HepG2 (cell line): ENCODE measurements around the gene ZIK1. TPM values are rescaled to one million over a fixed set of nuclear protein-coding genes. Genes with fewer than 3 reads are reported as not detected.
A peak's percentile ranks its signal among the peaks of the same experiment; 100 is the strongest.

ENCODE experiments used
- ATM ChIP-seq: fragments of 450-650 bp; IDR thresholded peaks from 2 replicates; pipeline ENCODE4 v1.7.1; 2017; ENCODE audit warnings: mild to moderate bottlenecking, borderline replicate concordance
- CREB3 ChIP-seq: sonication (generic); formaldehyde crosslinking; IDR thresholded peaks from 2 replicates; pipeline ENCODE4 v1.5.0; 2020; ENCODE audit warnings: missing genetic modification reagents
- JUNB ChIP-seq: sonication (generic); formaldehyde crosslinking; IDR thresholded peaks from 2 replicates; pipeline ENCODE4 v1.8.0; 2022; ENCODE audit warnings: missing genetic modification reagents, mild to moderate bottlenecking, borderline replicate concordance
- KDM1A ChIP-seq: IDR thresholded peaks from 2 replicates; pipeline ENCODE4 v1.6.1; 2016; ENCODE audit warnings: missing compliant biosample characterization
- MNT ChIP-seq: fragments of 450-650 bp; IDR thresholded peaks from 2 replicates; pipeline ENCODE4 v1.6.1; 2016
- PITX1 ChIP-seq: sonication (generic); formaldehyde crosslinking; IDR thresholded peaks from 2 replicates; pipeline ENCODE4 v1.5.1; 2020; ENCODE audit warnings: mild to moderate bottlenecking, missing genetic modification reagents
- RAD21 ChIP-seq: fragments of 450-650 bp; formaldehyde crosslinking; IDR thresholded peaks from 2 replicates; pipeline ENCODE4 v1.5.0; 2020; ENCODE audit warnings: mild to moderate bottlenecking
- RARG ChIP-seq: sonication (generic); formaldehyde crosslinking; IDR thresholded peaks from 2 replicates; pipeline ENCODE4 v1.4.0; 2020; ENCODE audit warnings: low read depth, mild to moderate bottlenecking, missing genetic modification reagents
- TBX3 ChIP-seq: fragments of 450-650 bp; IDR thresholded peaks from 2 replicates; pipeline ENCODE4 v1.6.1; 2017; ENCODE audit warnings: antibody characterized with exemption, mild to moderate bottlenecking, inconsistent platforms, borderline replicate concordance
- ZBTB14 ChIP-seq: sonication (generic); formaldehyde crosslinking; IDR thresholded peaks from 2 replicates; pipeline ENCODE4 v1.4.0; 2020; ENCODE audit warnings: missing genetic modification reagents
- ZMAT3 ChIP-seq: sonication (generic); formaldehyde crosslinking; conservative IDR thresholded peaks from 2 replicates; pipeline ENCODE4 v1.7.0; 2021; ENCODE audit warnings: missing genetic modification reagents
- ZNF460 ChIP-seq: sonication (generic); formaldehyde crosslinking; IDR thresholded peaks from 2 replicates; pipeline ENCODE4 v1.5.1; 2020; ENCODE audit warnings: missing genetic modification reagents, mild to moderate bottlenecking, borderline replicate concordance
- ZNF607 ChIP-seq: sonication (generic); formaldehyde crosslinking; IDR thresholded peaks from 2 replicates; pipeline ENCODE4 v1.5.1; 2020; ENCODE audit warnings: missing genetic modification reagents, mild to moderate bottlenecking, borderline replicate concordance
- ZNF629 ChIP-seq: sonication (generic); formaldehyde crosslinking; conservative IDR thresholded peaks from 2 replicates; pipeline ENCODE4 v1.5.0; 2020; ENCODE audit warnings: missing genetic modification reagents
- ZNF784 ChIP-seq: sonication (generic); formaldehyde crosslinking; IDR thresholded peaks from 2 replicates; pipeline ENCODE4 v1.5.1; 2020; ENCODE audit warnings: missing genetic modification reagents, mild to moderate bottlenecking, borderline replicate concordance
- polyA plus RNA-seq, 8 experiments: library from polyadenylated mRNA; depleted of rRNA in 3 of 8; stranded (reverse) in 7 of 8; unstranded in 1 of 8; fragments of >200 nt; fragmentation: Illumina TruSeq in 4 of 8; extraction: Trizol in 4 of 8; gene quantifications; 2 replicates each; pipeline versions ENCODE4 v1.2.1 to v1.2.3, GENCODE V29; 2011 to 2016; ENCODE audit warnings: low read depth in 4 of 8, missing spikeins in 1 of 8, mixed read lengths in 1 of 8; ENCODE audit not compliant: insufficient read depth in 1 of 8
- total RNA-seq, 5 experiments: library from RNA; depleted of rRNA; stranded (reverse); fragments of >200 nt; fragmentation: Illumina TruSeq; extraction: Trizol; gene quantifications; 2 replicates each; pipeline ENCODE4 v1.2.3, GENCODE V29; 2016; ENCODE audit warnings: low read depth in 1 of 5
- TF ChIP-seq, protein P1 (sequence below): sonication (generic); formaldehyde crosslinking; IDR thresholded peaks from 2 replicates; pipeline ENCODE4 v1.4.0; 2020; ENCODE audit warnings: missing genetic modification reagents, borderline replicate concordance
- TF ChIP-seq, protein P2 (sequence below): sonication (generic); formaldehyde crosslinking; IDR thresholded peaks from 2 replicates; pipeline ENCODE4 v1.5.0; 2020; ENCODE audit warnings: missing genetic modification reagents

Gene ZIK1
- total and polyA plus RNA-seq, 2 of the 13 experiments (the other 11 are each of a cell fraction or from before 2014, with no cell fraction given) = 2.1 to 7.2 TPM

GRCh38 chr19:57632987-57633831 lies 49.3 kb downstream of the ZIK1 start, which contains the start of gene ZNF211 (continued):
- TF ChIP-seq RARG (CRISPR knock-in tag) (no peak), ZBTB14 (no peak), ZNF460 (no peak; the same call in 1 of the 2 replicates), MNT (no peak), ZMAT3 (CRISPR knock-in tag) (0 out of 2 replicates have a peak, but pooled peaks have one; percentile 49), ATM (no peak), TBX3 (no peak), ZNF784 (CRISPR knock-in tag) (0 out of 2 replicates have a peak, but pooled peaks have one; percentile 31), CREB3 (no peak), ZNF629 (no peak), PITX1 (CRISPR knock-in tag) (peak; percentile 71; the same call in 1 of the 2 replicates), ZNF607 (CRISPR knock-in tag) (0 out of 2 replicates have a peak, but pooled peaks have one; percentile 20), KDM1A (CRISPR knock-in tag) (no peak), JUNB (CRISPR knock-in tag) (no peak), RAD21 (CRISPR knock-in tag) (no peak)
- TF ChIP-seq, protein P1, sequence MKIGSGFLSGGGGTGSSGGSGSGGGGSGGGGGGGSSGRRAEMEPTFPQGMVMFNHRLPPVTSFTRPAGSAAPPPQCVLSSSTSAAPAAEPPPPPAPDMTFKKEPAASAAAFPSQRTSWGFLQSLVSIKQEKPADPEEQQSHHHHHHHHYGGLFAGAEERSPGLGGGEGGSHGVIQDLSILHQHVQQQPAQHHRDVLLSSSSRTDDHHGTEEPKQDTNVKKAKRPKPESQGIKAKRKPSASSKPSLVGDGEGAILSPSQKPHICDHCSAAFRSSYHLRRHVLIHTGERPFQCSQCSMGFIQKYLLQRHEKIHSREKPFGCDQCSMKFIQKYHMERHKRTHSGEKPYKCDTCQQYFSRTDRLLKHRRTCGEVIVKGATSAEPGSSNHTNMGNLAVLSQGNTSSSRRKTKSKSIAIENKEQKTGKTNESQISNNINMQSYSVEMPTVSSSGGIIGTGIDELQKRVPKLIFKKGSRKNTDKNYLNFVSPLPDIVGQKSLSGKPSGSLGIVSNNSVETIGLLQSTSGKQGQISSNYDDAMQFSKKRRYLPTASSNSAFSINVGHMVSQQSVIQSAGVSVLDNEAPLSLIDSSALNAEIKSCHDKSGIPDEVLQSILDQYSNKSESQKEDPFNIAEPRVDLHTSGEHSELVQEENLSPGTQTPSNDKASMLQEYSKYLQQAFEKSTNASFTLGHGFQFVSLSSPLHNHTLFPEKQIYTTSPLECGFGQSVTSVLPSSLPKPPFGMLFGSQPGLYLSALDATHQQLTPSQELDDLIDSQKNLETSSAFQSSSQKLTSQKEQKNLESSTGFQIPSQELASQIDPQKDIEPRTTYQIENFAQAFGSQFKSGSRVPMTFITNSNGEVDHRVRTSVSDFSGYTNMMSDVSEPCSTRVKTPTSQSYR (CRISPR knock-in tag) = no peak
- TF ChIP-seq, protein P2, sequence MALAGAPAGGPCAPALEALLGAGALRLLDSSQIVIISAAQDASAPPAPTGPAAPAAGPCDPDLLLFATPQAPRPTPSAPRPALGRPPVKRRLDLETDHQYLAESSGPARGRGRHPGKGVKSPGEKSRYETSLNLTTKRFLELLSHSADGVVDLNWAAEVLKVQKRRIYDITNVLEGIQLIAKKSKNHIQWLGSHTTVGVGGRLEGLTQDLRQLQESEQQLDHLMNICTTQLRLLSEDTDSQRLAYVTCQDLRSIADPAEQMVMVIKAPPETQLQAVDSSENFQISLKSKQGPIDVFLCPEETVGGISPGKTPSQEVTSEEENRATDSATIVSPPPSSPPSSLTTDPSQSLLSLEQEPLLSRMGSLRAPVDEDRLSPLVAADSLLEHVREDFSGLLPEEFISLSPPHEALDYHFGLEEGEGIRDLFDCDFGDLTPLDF (CRISPR knock-in tag) = no peak
